Measurements from ENCODE around the gene USP35. TPM values are rescaled to one million over a fixed set of nuclear protein-coding genes. Genes with fewer than 3 reads are reported as not detected.

USP35 gene
- total and polyA plus RNA-seq, 12 donors: 13.6 to 75.9 (median 32.1) TPM

- H3K4me3 ChIP-seq: no peak overlapping the region
- intact Hi-C loops (cut with DNase I): loop anchor here in 1 of 2 donors (10.0 kb wide), 1 partner anchor 177 kb away; no protein-coding TSS in a partner anchor
- H3K36me3 ChIP-seq (replicated peaks in 1 of 2): peaks cover 0 to 17% of the 10 kb centered on the region in 2 donors
- TF ChIP-seq CTCF (IDR thresholded peaks at IDR 0.05): no peak
- no peak for TF ChIP-seq POLR2A (IDR thresholded peaks at IDR 0.05)
- H3K4me1 ChIP-seq (replicated peaks in 1 of 2): peaks cover 0 to 21% of the 10 kb centered on the region in 2 donors
- H3K9me3 ChIP-seq (replicated peaks in 1 of 3): no peaks in the 10 kb centered on the region
- WGBS, 4 donors: 90 to 98% (median 97%) methylated on average over 3 of the region's 3 CpGs
- DNase-seq: no peak
- no peaks in the 10 kb centered on the region for H3K27me3 ChIP-seq
- no peak overlapping the region for H3K27ac ChIP-seq
Measured at GRCh38 chr11:78248191-78248590, 59.5 kb downstream of the USP35 start.

GRCh38 chr11:78248903-78249302, 60.2 kb downstream of the USP35 start:
- H3K36me3 ChIP-seq (replicated peaks in 1 of 2): peaks cover 0 to 17% of the 10 kb centered on the region in 2 donors
- intact Hi-C loops (cut with DNase I): loop anchor here in 1 of 2 donors (10.0 kb wide), 1 partner anchor 176 kb away; no protein-coding TSS in a partner anchor
- peaks cover 0 to 21% of the 10 kb centered on the region in 2 donors for H3K4me1 ChIP-seq (replicated peaks in 1 of 2)
- H3K27me3 ChIP-seq: no peaks in the 10 kb centered on the region
- no peak overlapping the region for H3K4me3 ChIP-seq
- DNase-seq: no peak
- no peak overlapping the region for H3K27ac ChIP-seq
- H3K9me3 ChIP-seq (replicated peaks in 1 of 3): no peaks in the 10 kb centered on the region
- TF ChIP-seq CTCF (IDR thresholded peaks at IDR 0.05): no peak
- no peak for TF ChIP-seq POLR2A (IDR thresholded peaks at IDR 0.05)

GRCh38 chr11:78250099-78250498, 61.4 kb downstream of the USP35 start:
- TF ChIP-seq CTCF (IDR thresholded peaks at IDR 0.05): no peak
- no peak for TF ChIP-seq POLR2A (IDR thresholded peaks at IDR 0.05)
- Histone ChIP-seq H3K4me1 (replicated peaks in 1 of 2) (peaks cover 0 to 21% of the 10 kb centered on the region in 2 donors), H3K9me3 (replicated peaks in 1 of 3) (no peaks in the 10 kb centered on the region), H3K27me3 (no peaks in the 10 kb centered on the region), H3K4me3 (no peak overlapping the region), H3K27ac (peak overlapping the region in 1 of 5 donors; percentile 17), H3K36me3 (replicated peaks in 1 of 2) (peaks cover 0 to 17% of the 10 kb centered on the region in 2 donors)
- 90 to 97% (median 92%) methylated on average over 8 of the region's 8 CpGs for WGBS, 4 donors
- no peak for DNase-seq
- intact Hi-C loops (cut with DNase I): loop anchor here in 1 of 2 donors (10.0 kb wide), 1 partner anchor 75 kb away; no protein-coding TSS in a partner anchor

GRCh38 chr11:78251083-78251775, 62.5 kb downstream of the USP35 start:
- intact Hi-C loops (cut with DNase I): loop anchor here in 1 of 2 donors (10.0 kb wide), 1 partner anchor 74 kb away; no protein-coding TSS in a partner anchor
- 13 to 25% (median 21%) methylated on average over 1 of the region's 1 CpG for WGBS, 4 donors
- H3K4me1 ChIP-seq (replicated peaks in 1 of 2): peaks cover 0 to 23% of the 10 kb centered on the region in 2 donors
- H3K36me3 ChIP-seq (replicated peaks in 1 of 2): peaks cover 0 to 17% of the 10 kb centered on the region in 2 donors
- H3K9me3 ChIP-seq (replicated peaks in 1 of 3): no peaks in the 10 kb centered on the region
- peak overlapping the region in 3 of 5 donors; percentile 39 to 62 (median 41) for H3K27ac ChIP-seq
- no peak for TF ChIP-seq CTCF (IDR thresholded peaks at IDR 0.05)
- TF ChIP-seq POLR2A (IDR thresholded peaks at IDR 0.05): no peak
- no peaks in the 10 kb centered on the region for H3K27me3 ChIP-seq
- DNase-seq: peak in 2 of 7 donors; percentile 38 to 45
- H3K4me3 ChIP-seq: no peak overlapping the region

Data from adrenal gland (tissue), 12 donors.